ENCODE data around the gene SPDEF. TPM values are rescaled to one million over a fixed set of nuclear protein-coding genes. Genes with fewer than 3 reads are reported as not detected.

SPDEF gene
- total RNA-seq, 1 donor from 2014 or later, result not detected

GRCh38 chr6:34571388-34571787, 15.3 kb upstream of the SPDEF start:
- H3K27ac Mint-ChIP-seq, result peak overlapping the region; percentile 85
- no peak overlapping the region for H3K4me2 ChIP-seq
- H3K4me3 ChIP-seq, result no peak overlapping the region
- H3K4me3 Mint-ChIP-seq, result no peak overlapping the region
- H4K20me1 ChIP-seq (ENCODE audit: low read depth), result no peaks in the 10 kb centered on the region
- H3K9me3 Mint-ChIP-seq, result no peaks in the 10 kb centered on the region
- H3K36me3 Mint-ChIP-seq, result no peaks in the 10 kb centered on the region
- H3K79me2 ChIP-seq (ENCODE audit: low read depth), result no peaks in the 10 kb centered on the region
- H3K4me1 Mint-ChIP-seq, result peaks cover 19% of the 10 kb centered on the region
- no peaks in the 10 kb centered on the region for H3K36me3 ChIP-seq
- no peaks in the 10 kb centered on the region for H3K27me3 ChIP-seq
- H3K9ac ChIP-seq, result no peak overlapping the region
- H3K27ac ChIP-seq, result no peak overlapping the region
- H3K9me3 ChIP-seq (ENCODE audit: low read depth), result no peaks in the 10 kb centered on the region
- no peak for TF ChIP-seq CTCF (IDR thresholded peaks at IDR 0.05)
- no peak for TF ChIP-seq EZH2phosphoT487 (IDR thresholded peaks at IDR 0.05)
- no peak for TF ChIP-seq EZH2 (IDR thresholded peaks at IDR 0.05)
- no peak for DNase-seq (ENCODE audit: low spot score)
- H2AFZ ChIP-seq (replicated peaks), result no peak overlapping the region
- no peaks in the 10 kb centered on the region for H3F3A ChIP-seq (ENCODE audit: low read depth)
- H3K4me1 ChIP-seq, result peaks cover 9% of the 10 kb centered on the region
- peaks cover 12% of the 10 kb centered on the region for H3K27me3 Mint-ChIP-seq (ENCODE audit: insufficient read depth, low read depth)

- Histone ChIP-seq H3K4me1 (peaks cover 16% of the 10 kb centered on the region), H2AFZ (replicated peaks) (no peak overlapping the region), H4K20me1 (ENCODE audit: low read depth) (no peaks in the 10 kb centered on the region), H3K4me2 (no peak overlapping the region), H3K4me3 (no peak overlapping the region), H3K27me3 (no peaks in the 10 kb centered on the region), H3K9me3 (ENCODE audit: low read depth) (no peaks in the 10 kb centered on the region), H3K79me2 (ENCODE audit: low read depth) (no peaks in the 10 kb centered on the region), H3F3A (ENCODE audit: low read depth) (no peaks in the 10 kb centered on the region), H3K27ac (no peak overlapping the region), H3K9ac (no peak overlapping the region), H3K36me3 (no peaks in the 10 kb centered on the region)
- H3K9me3 Mint-ChIP-seq, result no peaks in the 10 kb centered on the region
- TF ChIP-seq EZH2phosphoT487 (IDR thresholded peaks at IDR 0.05), result no peak
- no peak for TF ChIP-seq EZH2 (IDR thresholded peaks at IDR 0.05)
- no peak for TF ChIP-seq CTCF (IDR thresholded peaks at IDR 0.05)
- H3K4me1 Mint-ChIP-seq, result peaks cover 24% of the 10 kb centered on the region
- H3K27me3 Mint-ChIP-seq (ENCODE audit: insufficient read depth, low read depth), result peaks cover 10% of the 10 kb centered on the region
- H3K27ac Mint-ChIP-seq, result no peak overlapping the region
- H3K4me3 Mint-ChIP-seq, result no peak overlapping the region
- no peak for DNase-seq (ENCODE audit: low spot score)
- H3K36me3 Mint-ChIP-seq, result no peaks in the 10 kb centered on the region
Measured at GRCh38 chr6:34570066-34570833, 14.1 kb upstream of the SPDEF start.

GRCh38 chr6:34569361-34569973, 13.3 kb upstream of the SPDEF start:
- no peaks in the 10 kb centered on the region for H3F3A ChIP-seq (ENCODE audit: low read depth)
- Mint-ChIP-seq H3K27me3 (ENCODE audit: insufficient read depth, low read depth) (peaks cover 10% of the 10 kb centered on the region), H3K36me3 (no peaks in the 10 kb centered on the region), H3K27ac (no peak overlapping the region), H3K9me3 (no peaks in the 10 kb centered on the region), H3K4me1 (peaks cover 24% of the 10 kb centered on the region), H3K4me3 (no peak overlapping the region)
- no peak overlapping the region for H3K4me2 ChIP-seq
- H3K9ac ChIP-seq, result no peak overlapping the region
- H3K36me3 ChIP-seq, result no peaks in the 10 kb centered on the region
- no peak overlapping the region for H2AFZ ChIP-seq (replicated peaks)
- DNase-seq (ENCODE audit: low spot score), result no peak
- no peaks in the 10 kb centered on the region for H3K79me2 ChIP-seq (ENCODE audit: low read depth)
- TF ChIP-seq CTCF (IDR thresholded peaks at IDR 0.05), result no peak
- TF ChIP-seq EZH2 (IDR thresholded peaks at IDR 0.05), result no peak
- TF ChIP-seq EZH2phosphoT487 (IDR thresholded peaks at IDR 0.05), result no peak
- peaks cover 16% of the 10 kb centered on the region for H3K4me1 ChIP-seq
- H3K4me3 ChIP-seq, result no peak overlapping the region
- no peaks in the 10 kb centered on the region for H3K9me3 ChIP-seq (ENCODE audit: low read depth)
- no peaks in the 10 kb centered on the region for H3K27me3 ChIP-seq
- no peaks in the 10 kb centered on the region for H4K20me1 ChIP-seq (ENCODE audit: low read depth)
- no peak overlapping the region for H3K27ac ChIP-seq
